Kidney (tissue), 14 donors: ENCODE results near the gene EMILIN1. TPM values are rescaled to one million over a fixed set of nuclear protein-coding genes. Genes with fewer than 3 reads are reported as not detected.

Experiments used
- DNase-seq, 5 donors: peaks; one replicate each; pipeline ENCODE4 v3.0.0-alpha.2; 2013 to 2020
- FAIRE-seq: peaks from 2 replicates; lab custom pipeline; 2012; peaks lifted over from hg19 to GRCh38; lab: Jason Lieb, UNC
- H3K27ac ChIP-seq, 2 donors: one replicate each; pipeline ENCODE4 v1.7.0; 2013; ENCODE audit warnings: low read depth in 2 of 2, low read length in 2 of 2, inconsistent platforms in 1 of 2
- H3K27me3 ChIP-seq: one replicate; pipeline ENCODE4 v1.7.1; 2013; ENCODE audit warnings: low read length, inconsistent platforms; ENCODE audit not compliant: control insufficient read depth, insufficient read depth
- H3K36me3 ChIP-seq, 3 donors: one replicate each; pipeline versions ENCODE4 v1.7.0 to v1.7.1; 2013; ENCODE audit warnings: low read length in 3 of 3, control low read depth in 1 of 3, inconsistent platforms in 1 of 3; ENCODE audit not compliant: insufficient read depth in 3 of 3, control insufficient read depth in 2 of 3
- H3K4me1 ChIP-seq, 3 donors: one replicate each; pipeline versions ENCODE4 v1.7.0 to v1.7.1; 2013; ENCODE audit warnings: low read length in 3 of 3, inconsistent platforms in 1 of 3, low read depth in 1 of 3; ENCODE audit not compliant: control insufficient read depth in 2 of 3, insufficient read depth in 2 of 3
- H3K4me3 ChIP-seq, 3 donors: one replicate each; pipeline versions ENCODE4 v1.7.0 to v1.8.1; 2013; ENCODE audit warnings: low read length in 3 of 3, control low read depth in 1 of 3, inconsistent platforms in 1 of 3
- H3K9ac ChIP-seq, 3 donors: one replicate each; pipeline versions ENCODE4 v1.7.0 to v1.7.1; 2013; ENCODE audit warnings: low read length in 3 of 3, control low read depth in 1 of 3, inconsistent platforms in 1 of 3
- H3K9me3 ChIP-seq, 3 donors: one replicate each; pipeline versions ENCODE4 v1.7.0 to v1.7.1; 2013; ENCODE audit warnings: low read length in 3 of 3, control low read depth in 1 of 3, inconsistent platforms in 1 of 3; ENCODE audit not compliant: control insufficient read depth in 2 of 3, insufficient read depth in 1 of 3
- intact Hi-C: fragments of 100-400 bp; cut with DNase I; formaldehyde crosslinking; loops from one replicate; pipeline ENCODE4 v1.11.1; 2022
- polyA plus RNA-seq: library from polyadenylated mRNA; stranded (reverse); fragments of 350-450 nt; fragmentation: Illumina TruSeq; extraction: RNeasy Lipid Tissue Mini Kit (QIAGEN cat#74804); gene quantifications from one replicate; pipeline ENCODE4 v1.2.3, GENCODE V29; 2014; ENCODE audit warnings: low read depth, low replicate concordance; ENCODE audit not compliant: insufficient read depth
- total RNA-seq: library from RNA; stranded (reverse); fragmentation: NEBNext Ultra II Directional; extraction: Animal tissue kit (Norgen Biotek cat#: 25700); gene quantifications from one replicate; pipeline ENCODE4 v1.2.1, GENCODE V29; 2021
- TF ChIP-seq, protein P1 (sequence below): IDR thresholded peaks from 3 replicates; pipeline ENCODE4 v1.5.1; 2012; ENCODE audit warnings: mild to moderate bottlenecking, moderate library complexity, borderline replicate concordance; ENCODE audit not compliant: insufficient read depth; ENCODE audit errors: extremely low read depth
- donor health status: control.
- donor health status: control.
- donor health status: control.
- donor health status: control.
- donor health status: control.
- donor health status: DM: yes; HTN: yes; CAD: no.
- donor health status: Normal renal cell carcinoma (clear cell type).

EMILIN1 gene
- total and polyA plus RNA-seq, 2 donors from 2014 or later = 32.1 to 75.2 TPM

- no peak for FAIRE-seq
- peak in 1 of 5 donors; percentile 79 for DNase-seq
- Histone ChIP-seq H3K27ac (no peak overlapping the region), H3K9me3 (no peaks in the 10 kb centered on the region), H3K4me3 (no peak overlapping the region), H3K27me3 (no peaks in the 10 kb centered on the region), H3K9ac (no peak overlapping the region), H3K36me3 (no peaks in the 10 kb centered on the region), H3K4me1 (peaks cover 0 to 19% (median 5%) of the 10 kb centered on the region in 3 donors)
- intact Hi-C loops = no loop called here
- TF ChIP-seq, protein P1, sequence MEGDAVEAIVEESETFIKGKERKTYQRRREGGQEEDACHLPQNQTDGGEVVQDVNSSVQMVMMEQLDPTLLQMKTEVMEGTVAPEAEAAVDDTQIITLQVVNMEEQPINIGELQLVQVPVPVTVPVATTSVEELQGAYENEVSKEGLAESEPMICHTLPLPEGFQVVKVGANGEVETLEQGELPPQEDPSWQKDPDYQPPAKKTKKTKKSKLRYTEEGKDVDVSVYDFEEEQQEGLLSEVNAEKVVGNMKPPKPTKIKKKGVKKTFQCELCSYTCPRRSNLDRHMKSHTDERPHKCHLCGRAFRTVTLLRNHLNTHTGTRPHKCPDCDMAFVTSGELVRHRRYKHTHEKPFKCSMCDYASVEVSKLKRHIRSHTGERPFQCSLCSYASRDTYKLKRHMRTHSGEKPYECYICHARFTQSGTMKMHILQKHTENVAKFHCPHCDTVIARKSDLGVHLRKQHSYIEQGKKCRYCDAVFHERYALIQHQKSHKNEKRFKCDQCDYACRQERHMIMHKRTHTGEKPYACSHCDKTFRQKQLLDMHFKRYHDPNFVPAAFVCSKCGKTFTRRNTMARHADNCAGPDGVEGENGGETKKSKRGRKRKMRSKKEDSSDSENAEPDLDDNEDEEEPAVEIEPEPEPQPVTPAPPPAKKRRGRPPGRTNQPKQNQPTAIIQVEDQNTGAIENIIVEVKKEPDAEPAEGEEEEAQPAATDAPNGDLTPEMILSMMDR = no peak
Observed at GRCh38 chr2:27084297-27085061, 6.1 kb downstream of the EMILIN1 start.

DNA sequence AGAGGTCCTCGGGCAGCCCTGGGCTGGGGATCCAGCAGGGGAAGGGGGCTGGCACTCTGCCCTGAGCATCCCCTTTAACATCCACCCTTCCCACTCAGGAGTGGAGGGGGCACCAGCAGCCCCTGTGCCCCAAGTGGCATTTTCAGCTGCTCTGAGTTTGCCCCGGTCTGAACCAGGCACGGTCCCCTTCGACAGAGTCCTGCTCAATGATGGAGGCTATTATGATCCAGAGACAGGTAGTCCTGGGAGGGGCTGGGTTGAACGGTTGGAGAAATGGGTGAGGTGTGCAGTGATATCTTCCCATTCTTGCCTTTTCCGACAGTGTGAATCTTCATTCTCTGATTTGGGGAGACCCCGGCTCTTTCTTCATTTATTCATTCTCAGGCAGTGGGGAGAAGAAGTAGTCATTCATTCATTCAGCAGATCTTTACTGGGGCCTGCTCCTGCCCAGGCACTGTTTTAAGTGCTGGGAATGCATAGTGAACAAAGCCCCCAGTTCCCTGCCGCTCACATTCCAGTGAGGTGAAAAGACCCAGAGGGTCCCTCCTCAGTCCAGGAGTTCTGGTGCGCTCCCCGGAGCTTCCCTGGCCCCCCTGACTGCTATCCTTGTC, 6.8 kb downstream of the EMILIN1 start:
- Histone ChIP-seq H3K27ac (peak overlapping the region; percentile 51 to 85), H3K9me3 (no peaks in the 10 kb centered on the region), H3K4me1 (peaks cover 0 to 19% (median 5%) of the 10 kb centered on the region in 3 donors), H3K27me3 (no peaks in the 10 kb centered on the region), H3K9ac (peak overlapping the region in 2 of 3 donors; percentile 8 to 34), H3K36me3 (no peaks in the 10 kb centered on the region), H3K4me3 (peak overlapping the region in 2 of 3 donors; percentile 47 to 67)
- intact Hi-C loops = no loop called here
- TF ChIP-seq, protein P1 = no peak
- FAIRE-seq (no peak), DNase-seq (peak in 2 of 5 donors; percentile 47 to 50)

GRCh38 chr2:27085673-27086089, 7.3 kb downstream of the EMILIN1 start:
- FAIRE-seq (no peak), DNase-seq (peak; percentile 58 to 92 (median 74))
- Histone ChIP-seq H3K9me3 (no peaks in the 10 kb centered on the region), H3K9ac (peak overlapping the region in 2 of 3 donors; percentile 8 to 34), H3K27me3 (no peaks in the 10 kb centered on the region), H3K36me3 (no peaks in the 10 kb centered on the region), H3K27ac (peak overlapping the region; percentile 67 to 85), H3K4me3 (peak overlapping the region in 2 of 3 donors; percentile 47 to 67), H3K4me1 (peaks cover 0 to 16% (median 5%) of the 10 kb centered on the region in 3 donors)
- TF ChIP-seq, protein P1 = peak; percentile 46
- intact Hi-C loops = no loop called here
